A549 (cell line): Measurements from ENCODE around the gene CCDC63. TPM values are rescaled to one million over a fixed set of nuclear protein-coding genes. Genes with fewer than 3 reads are reported as not detected.

Source experiments
- ATAC-seq, 2 experiments: fragments of 200-7000 bp in 1 of 2; fragments of >200 bp in 1 of 2; cut with Nextera tagmentation in 1 of 2; cut with Tn5 transposase in 1 of 2; 3 replicates each; pipeline versions ENCODE4 v1.8.0 to v1.9.1; 2018 to 2020; ENCODE audit warnings: mild to moderate bottlenecking in 1 of 2, moderate library complexity in 1 of 2
- CTCF ChIA-PET: fragments of 300-600 bp; sonication (Branson Sonifier 250); formaldehyde crosslinking; extraction: SDS; loops from one replicate; lab custom pipeline; 2021; ENCODE audit warnings: antibody characterized with exemption, inconsistent platforms; lab: Yijun Ruan, JAX
- POLR2A ChIA-PET: fragments of 350-600 bp; formaldehyde crosslinking; extraction: SDS; loops from one replicate; lab custom pipeline; 2021; ENCODE audit warnings: antibody characterized with exemption, inconsistent platforms; lab: Yijun Ruan, JAX
- DNase-seq, 2 experiments: peaks; one replicate each; pipeline versions ENCODE4 v3.0.0 to v3.0.0-alpha.2; 2011 to 2016; ENCODE audit warnings: low read depth in 1 of 2, low spot score in 1 of 2
- FAIRE-seq: peaks from 2 replicates; lab custom pipeline; 2011; peaks lifted over from hg19 to GRCh38; lab: Jason Lieb, UNC
- H3K27ac ChIP-seq, 2 experiments: fragments of >200 bp; sonication (Bioruptor Twin); formaldehyde crosslinking; 3 replicates each; pipeline ENCODE4 v1.5.1; 2016 to 2017
- H3K4me1 ChIP-seq: fragments of >200 bp; sonication (Bioruptor Twin); formaldehyde crosslinking; 3 replicates; pipeline ENCODE4 v1.6.1; 2016
- H3K4me2 ChIP-seq: fragments of >200 bp; sonication (Bioruptor Twin); formaldehyde crosslinking; 3 replicates; pipeline ENCODE4 v1.6.1; 2016
- H3K4me3 ChIP-seq: fragments of >200 bp; sonication (Bioruptor Twin); formaldehyde crosslinking; 3 replicates; pipeline ENCODE4 v1.5.1; 2016
- H3K9me3 ChIP-seq: fragments of >200 bp; sonication (Bioruptor Twin); formaldehyde crosslinking; 3 replicates; pipeline ENCODE4 v1.6.1; 2016
- BCL3 ChIP-seq: fragments of >200 bp; sonication (Bioruptor Twin); formaldehyde crosslinking; IDR thresholded peaks from 3 replicates; pipeline ENCODE4 v1.6.1; 2016
- BHLHE40 ChIP-seq: IDR thresholded peaks from 2 replicates; pipeline ENCODE4 v1.6.1; 2012; ENCODE audit warnings: low read depth, low read length, inconsistent platforms
- CBX2 ChIP-seq: fragments of 200-600 bp; sonication (generic); IDR thresholded peaks from 2 replicates; pipeline ENCODE4 v1.6.1; 2016; ENCODE audit warnings: low read depth, mild to moderate bottlenecking, borderline replicate concordance
- EHMT2 ChIP-seq: fragments of 200-600 bp; sonication (generic); IDR thresholded peaks from 2 replicates; pipeline ENCODE4 v1.6.1; 2016; ENCODE audit warnings: antibody characterized with exemption, low read depth, mild to moderate bottlenecking, moderate library complexity
- EP300 ChIP-seq, 2 experiments: fragments of >200 bp; sonication (Bioruptor Twin); formaldehyde crosslinking; IDR thresholded peaks; 2 replicates in 1 of 2; 3 replicates in 1 of 2; pipeline ENCODE4 v1.6.1; 2016 to 2017
- ESRRA ChIP-seq: fragments of 150-350 bp; IDR thresholded peaks from 2 replicates; pipeline ENCODE4 v1.6.1; 2014; ENCODE audit warnings: mild to moderate bottlenecking, low read length, borderline replicate concordance
- FOSL2 ChIP-seq, 2 experiments: fragments of 450-650 bp in 1 of 2; fragments of >200 bp in 1 of 2; sonication (Bioruptor Twin) in 1 of 2; formaldehyde crosslinking; IDR thresholded peaks; 2 replicates each; pipeline versions ENCODE4 v1.5.0 to v1.6.1; 2016 to 2020; ENCODE audit warnings: mild to moderate bottlenecking in 1 of 2, moderate library complexity in 1 of 2
- GATA3 ChIP-seq: IDR thresholded peaks from 2 replicates; pipeline ENCODE4 v1.6.1; 2012; ENCODE audit warnings: borderline replicate concordance
- HOXA7 ChIP-seq: fragments of 250-450 bp; sonication (Bioruptor Pico); IDR thresholded peaks from 2 replicates; pipeline ENCODE4 v1.5.0; 2020; ENCODE audit warnings: mild to moderate bottlenecking, moderate library complexity
- JUN ChIP-seq, 2 experiments: fragments of >200 bp; sonication (Bioruptor Twin); formaldehyde crosslinking; IDR thresholded peaks; 2 replicates in 1 of 2; 3 replicates in 1 of 2; pipeline ENCODE4 v1.6.1; 2016 to 2017
- MAFK ChIP-seq: fragments of 450-650 bp; IDR thresholded peaks from 2 replicates; pipeline ENCODE4 v1.6.1; 2014; ENCODE audit not compliant: partially characterized antibody
- NFE2L2 ChIP-seq: fragments of 150-350 bp; conservative IDR thresholded peaks from 2 replicates; pipeline ENCODE4 v1.6.1; 2014; ENCODE audit warnings: low read length
- PHF8 ChIP-seq: fragments of 200-600 bp; sonication (generic); IDR thresholded peaks from 2 replicates; pipeline ENCODE4 v1.6.1; 2016; ENCODE audit warnings: low read depth, mild to moderate bottlenecking, antibody characterized with exemption, moderate library complexity, borderline replicate concordance
- POLR2AphosphoS2 ChIP-seq: conservative IDR thresholded peaks from 2 replicates; pipeline ENCODE4 v1.6.1; 2012; ENCODE audit warnings: low read length, improper control_type of control experiment, inconsistent platforms
- TP53 ChIP-seq: fragments of 250-450 bp; sonication (Bioruptor Pico); IDR thresholded peaks from 2 replicates; pipeline ENCODE4 v1.5.0; 2021; ENCODE audit warnings: mild to moderate bottlenecking, moderate library complexity
- ZC3H11A ChIP-seq: fragments of 450-650 bp; IDR thresholded peaks from 2 replicates; pipeline ENCODE4 v1.6.1; 2014; ENCODE audit warnings: antibody characterized with exemption, mild to moderate bottlenecking
- ZNF302 ChIP-seq: fragments of 250-450 bp; sonication (Bioruptor Pico); IDR thresholded peaks from 2 replicates; pipeline ENCODE4 v1.9.0; 2021; ENCODE audit warnings: inconsistent platforms, mild to moderate bottlenecking, moderate library complexity
- ZSCAN20 ChIP-seq: fragments of 250-450 bp; sonication (Bioruptor Pico); IDR thresholded peaks from 2 replicates; pipeline ENCODE4 v1.8.0; 2022; ENCODE audit warnings: mild to moderate bottlenecking, moderate library complexity
- whole genome bisulfite sequencing: methylation state at CpG from one replicate; pipeline ENCODE4 v1.1.6; 2017; ENCODE audit errors: missing lambda C conversion rate; 5-methylcytosine and 5-hydroxymethylcytosine counted together
- polyA plus RNA-seq, 4 experiments: library from polyadenylated mRNA; depleted of rRNA in 3 of 4; stranded (reverse); fragments of >200 nt; fragmentation: RNase III in 1 of 4; extraction: RNeasy Plus Mini Kit Qiagen cat#74134 plus additional on column Dnase treatment in 1 of 4; gene quantifications; 2 replicates in 3 of 4; 3 replicates in 1 of 4; pipeline ENCODE4 v1.2.3, GENCODE V29; 2011 to 2017
- TF ChIP-seq, protein P1 (sequence below): IDR thresholded peaks from 2 replicates; pipeline ENCODE4 v1.6.1; 2012
- TF ChIP-seq, protein P2 (sequence below): fragments of >200 bp; sonication (Bioruptor Twin); formaldehyde crosslinking; IDR thresholded peaks from 3 replicates; pipeline ENCODE4 v1.5.1; 2016
- TF ChIP-seq, protein P3 (sequence below): fragments of 200-600 bp; sonication (generic); IDR thresholded peaks from 2 replicates; pipeline ENCODE4 v1.6.1; 2016; ENCODE audit warnings: antibody characterized with exemption, mild to moderate bottlenecking, moderate library complexity

The CCDC63 gene
- polyA plus RNA-seq, 2 of the 4 experiments (the other 2 are of a cell fraction) = 0.04 TPM; not detected in 1

- TF ChIP-seq FOSL2 (IDR thresholded peaks at IDR 0.05) (no peak), FOSL2 (CRISPR knock-in tag; IDR thresholded peaks at IDR 0.05) (no peak), GATA3 (no peak), EHMT2 (no peak), ZC3H11A (no peak), HOXA7 (CRISPR knock-in tag) (no peak)
- TF ChIP-seq, protein P1, sequence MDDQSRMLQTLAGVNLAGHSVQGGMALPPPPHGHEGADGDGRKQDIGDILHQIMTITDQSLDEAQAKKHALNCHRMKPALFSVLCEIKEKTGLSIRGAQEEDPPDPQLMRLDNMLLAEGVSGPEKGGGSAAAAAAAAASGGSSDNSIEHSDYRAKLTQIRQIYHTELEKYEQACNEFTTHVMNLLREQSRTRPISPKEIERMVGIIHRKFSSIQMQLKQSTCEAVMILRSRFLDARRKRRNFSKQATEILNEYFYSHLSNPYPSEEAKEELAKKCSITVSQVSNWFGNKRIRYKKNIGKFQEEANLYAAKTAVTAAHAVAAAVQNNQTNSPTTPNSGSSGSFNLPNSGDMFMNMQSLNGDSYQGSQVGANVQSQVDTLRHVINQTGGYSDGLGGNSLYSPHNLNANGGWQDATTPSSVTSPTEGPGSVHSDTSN = no peak
These were observed 14.1 kb downstream of the CCDC63 start (continued) for GRCh38 chr12:110860833-110861296.

GRCh38 chr12:110861729-110862128 lies 14.9 kb downstream of the CCDC63 start:
- TF ChIP-seq, protein P2, sequence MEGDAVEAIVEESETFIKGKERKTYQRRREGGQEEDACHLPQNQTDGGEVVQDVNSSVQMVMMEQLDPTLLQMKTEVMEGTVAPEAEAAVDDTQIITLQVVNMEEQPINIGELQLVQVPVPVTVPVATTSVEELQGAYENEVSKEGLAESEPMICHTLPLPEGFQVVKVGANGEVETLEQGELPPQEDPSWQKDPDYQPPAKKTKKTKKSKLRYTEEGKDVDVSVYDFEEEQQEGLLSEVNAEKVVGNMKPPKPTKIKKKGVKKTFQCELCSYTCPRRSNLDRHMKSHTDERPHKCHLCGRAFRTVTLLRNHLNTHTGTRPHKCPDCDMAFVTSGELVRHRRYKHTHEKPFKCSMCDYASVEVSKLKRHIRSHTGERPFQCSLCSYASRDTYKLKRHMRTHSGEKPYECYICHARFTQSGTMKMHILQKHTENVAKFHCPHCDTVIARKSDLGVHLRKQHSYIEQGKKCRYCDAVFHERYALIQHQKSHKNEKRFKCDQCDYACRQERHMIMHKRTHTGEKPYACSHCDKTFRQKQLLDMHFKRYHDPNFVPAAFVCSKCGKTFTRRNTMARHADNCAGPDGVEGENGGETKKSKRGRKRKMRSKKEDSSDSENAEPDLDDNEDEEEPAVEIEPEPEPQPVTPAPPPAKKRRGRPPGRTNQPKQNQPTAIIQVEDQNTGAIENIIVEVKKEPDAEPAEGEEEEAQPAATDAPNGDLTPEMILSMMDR = peak; percentile 35
- no peak for TF ChIP-seq JUN (IDR thresholded peaks at IDR 0.05)
- no peak overlapping the region for H3K4me3 ChIP-seq
- H3K9me3 ChIP-seq = no peaks in the 10 kb centered on the region
- 37% methylated on average over 7 of the region's 7 CpGs for WGBS
- ATAC-seq (peak in 1 of 2 experiments; percentile 66; a peak in 3 of 6 replicates), DNase-seq (no peak), FAIRE-seq (no peak)
- no peak overlapping the region for H3K27ac ChIP-seq
- ChIA-PET POLR2A (no interaction called here), CTCF (interaction anchor here (0.6 to 2.4 kb wide), 6 partner anchors 15 to 920 kb away, joined by 3 to 11 read pairs (median 3); partner anchors contain the start of gene CCDC63)
- no peak overlapping the region for H3K4me2 ChIP-seq
- H3K4me1 ChIP-seq = no peaks in the 10 kb centered on the region

DNA sequence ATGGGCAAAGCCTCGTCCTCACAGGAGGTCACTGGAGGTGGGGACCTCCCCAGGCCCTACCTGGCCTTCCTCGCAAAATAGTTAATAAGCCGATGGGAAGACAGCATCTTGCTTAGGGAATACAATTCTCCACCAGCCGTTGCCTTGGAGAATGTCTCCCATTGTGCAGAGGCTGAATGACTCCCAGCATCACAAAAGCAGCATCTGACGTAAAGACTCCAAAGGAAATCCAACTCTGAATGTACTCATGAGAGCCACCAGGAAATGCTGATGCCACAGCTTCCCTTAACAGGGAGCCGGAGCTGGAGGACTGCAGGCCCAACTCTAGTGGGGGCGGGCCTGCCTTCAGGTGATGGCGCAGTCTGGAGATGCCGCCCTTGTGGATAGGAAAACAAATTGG lies 15.5 kb downstream of the CCDC63 start:
- 83% methylated on average over 9 of the region's 9 CpGs for WGBS
- CTCF ChIA-PET = interaction anchor here (0.6 to 2.4 kb wide), 6 partner anchors 14 to 116 kb away, joined by 3 to 11 read pairs (median 4); partner anchors contain the start of gene CCDC63
- TF ChIP-seq ZSCAN20 = no peak
- TF ChIP-seq ZNF302 (CRISPR knock-in tag) = no peak
- TF ChIP-seq, protein P2 = no peak
- no peak for TF ChIP-seq JUN (IDR thresholded peaks at IDR 0.05)
- no peak for TF ChIP-seq MAFK
- no peak for TF ChIP-seq BHLHE40
- no peak for TF ChIP-seq PHF8
- no peak overlapping the region for H3K4me2 ChIP-seq
- no peak overlapping the region for H3K27ac ChIP-seq
- FAIRE-seq (no peak), ATAC-seq (no peak), DNase-seq (no peak)
- no peak overlapping the region for H3K4me3 ChIP-seq
- H3K9me3 ChIP-seq = no peaks in the 10 kb centered on the region
- POLR2A ChIA-PET = no interaction called here
- H3K4me1 ChIP-seq = no peaks in the 10 kb centered on the region

DNA sequence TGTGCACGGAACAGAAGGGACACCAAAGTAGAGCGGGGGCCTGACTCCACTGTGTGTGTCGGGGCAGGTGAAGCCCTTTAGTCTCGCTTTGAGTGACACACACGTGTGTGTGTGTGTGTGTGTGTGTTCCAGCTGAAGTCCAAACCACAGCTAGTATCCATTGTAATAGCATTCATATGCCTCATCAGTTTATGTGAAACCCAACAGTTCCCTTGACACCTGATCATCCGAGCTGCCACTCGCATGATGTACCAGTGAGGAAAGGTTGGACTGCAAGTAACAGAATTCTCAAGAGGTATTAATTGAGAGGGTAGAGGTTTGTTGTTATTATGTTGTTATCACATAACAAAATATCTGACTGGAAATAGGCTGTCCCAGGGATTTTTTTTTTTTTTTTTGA lies 16.4 kb downstream of the CCDC63 start:
- 62% methylated on average over 7 of the region's 7 CpGs for WGBS
- DNase-seq (no peak), ATAC-seq (no peak), FAIRE-seq (no peak)
- Histone ChIP-seq H3K4me3 (no peak overlapping the region), H3K27ac (no peak overlapping the region), H3K9me3 (no peaks in the 10 kb centered on the region), H3K4me2 (no peak overlapping the region), H3K4me1 (no peaks in the 10 kb centered on the region)
- TF ChIP-seq POLR2AphosphoS2 (no peak), ZSCAN20 (no peak), EP300 (IDR thresholded peaks at IDR 0.05) (no peak), BCL3 (no peak), HOXA7 (CRISPR knock-in tag) (no peak), TP53 (CRISPR knock-in tag) (no peak), CBX2 (no peak), NFE2L2 (no peak), ESRRA (no peak)
- TF ChIP-seq, protein P3, sequence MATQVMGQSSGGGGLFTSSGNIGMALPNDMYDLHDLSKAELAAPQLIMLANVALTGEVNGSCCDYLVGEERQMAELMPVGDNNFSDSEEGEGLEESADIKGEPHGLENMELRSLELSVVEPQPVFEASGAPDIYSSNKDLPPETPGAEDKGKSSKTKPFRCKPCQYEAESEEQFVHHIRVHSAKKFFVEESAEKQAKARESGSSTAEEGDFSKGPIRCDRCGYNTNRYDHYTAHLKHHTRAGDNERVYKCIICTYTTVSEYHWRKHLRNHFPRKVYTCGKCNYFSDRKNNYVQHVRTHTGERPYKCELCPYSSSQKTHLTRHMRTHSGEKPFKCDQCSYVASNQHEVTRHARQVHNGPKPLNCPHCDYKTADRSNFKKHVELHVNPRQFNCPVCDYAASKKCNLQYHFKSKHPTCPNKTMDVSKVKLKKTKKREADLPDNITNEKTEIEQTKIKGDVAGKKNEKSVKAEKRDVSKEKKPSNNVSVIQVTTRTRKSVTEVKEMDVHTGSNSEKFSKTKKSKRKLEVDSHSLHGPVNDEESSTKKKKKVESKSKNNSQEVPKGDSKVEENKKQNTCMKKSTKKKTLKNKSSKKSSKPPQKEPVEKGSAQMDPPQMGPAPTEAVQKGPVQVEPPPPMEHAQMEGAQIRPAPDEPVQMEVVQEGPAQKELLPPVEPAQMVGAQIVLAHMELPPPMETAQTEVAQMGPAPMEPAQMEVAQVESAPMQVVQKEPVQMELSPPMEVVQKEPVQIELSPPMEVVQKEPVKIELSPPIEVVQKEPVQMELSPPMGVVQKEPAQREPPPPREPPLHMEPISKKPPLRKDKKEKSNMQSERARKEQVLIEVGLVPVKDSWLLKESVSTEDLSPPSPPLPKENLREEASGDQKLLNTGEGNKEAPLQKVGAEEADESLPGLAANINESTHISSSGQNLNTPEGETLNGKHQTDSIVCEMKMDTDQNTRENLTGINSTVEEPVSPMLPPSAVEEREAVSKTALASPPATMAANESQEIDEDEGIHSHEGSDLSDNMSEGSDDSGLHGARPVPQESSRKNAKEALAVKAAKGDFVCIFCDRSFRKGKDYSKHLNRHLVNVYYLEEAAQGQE = no peak
- ChIA-PET CTCF (interaction anchor here (0.6 to 2.4 kb wide), 6 partner anchors 11 to 117 kb away, joined by 3 to 11 read pairs (median 4); partner anchors contain the start of gene CCDC63), POLR2A (no interaction called here)
